Activated CD8-positive, alpha-beta memory T cell treated with anti-CD3 and anti-CD28 coated beads, Interleukin-2, amount 50 U/mL, for 1 hour (primary cell): ENCODE results near the gene ZNF26.
"Not testable (repeated sequence)": the region's sequence is repeated elsewhere in the genome, so short reads cannot be mapped to it uniquely, and the experiment has no call there.

Experiments used
- DNase-seq: peaks from one replicate; pipeline ENCODE4 v3.0.0-alpha.2; 2020; ENCODE audit errors: extremely low read depth

The ZNF26 gene

DNA sequence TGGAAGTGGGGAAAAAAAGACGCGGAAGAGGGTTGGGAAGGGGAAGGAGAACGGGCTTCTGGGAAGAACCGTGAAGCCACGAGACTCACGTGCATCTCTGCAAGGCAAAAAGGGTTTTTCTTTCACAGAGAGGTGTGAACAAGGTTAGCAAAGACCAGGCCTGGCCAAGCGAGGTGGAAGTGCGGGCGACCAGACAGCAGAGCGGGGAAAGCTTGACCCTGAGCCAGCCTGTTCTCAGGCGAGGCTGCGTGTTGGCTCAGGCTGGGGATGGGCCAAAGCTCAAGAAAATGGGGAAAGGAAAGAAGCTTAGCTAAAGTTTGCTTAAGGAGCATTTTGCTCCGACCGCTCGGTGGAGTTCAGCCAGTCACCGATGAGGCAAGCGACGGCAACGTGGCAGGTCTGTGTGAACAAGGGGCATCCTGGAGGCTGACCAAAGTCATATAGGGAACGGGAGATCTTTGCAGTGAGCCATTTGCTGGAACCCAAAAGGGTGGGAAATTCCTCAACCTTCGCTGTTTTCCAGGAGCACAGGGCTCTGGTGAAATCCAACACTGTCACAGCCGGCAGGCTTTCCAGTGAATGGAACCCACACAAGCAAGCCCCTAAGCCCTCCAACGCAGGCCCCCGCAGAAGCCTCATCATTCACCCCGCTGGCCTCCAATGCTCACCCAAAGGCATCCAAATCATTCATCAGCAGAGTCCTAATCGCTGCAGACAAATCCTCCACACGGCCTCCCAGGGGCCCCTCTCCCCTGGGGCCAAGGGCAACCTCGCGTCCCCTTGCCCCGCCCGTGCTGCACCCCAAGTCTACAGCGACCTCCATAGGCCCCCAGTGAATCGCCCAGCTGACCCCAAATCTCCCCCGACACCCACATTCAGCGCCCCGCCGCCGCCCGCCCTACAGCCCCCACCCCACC is 30.8 kb upstream of the ZNF26 start:
- no peak for DNase-seq

GRCh38 chr12:132956011-132956788 is 30.0 kb upstream of the ZNF26 start, which contains the start of gene ZNF605:
Gene ZNF605 (minus strand): TSS chr12:132956306. CDS start chr12:132945635, 10,671 bp downstream.
- DNase-seq: peak; percentile 56

- DNase-seq: not testable (repeated sequence)
These were observed 24.4 kb upstream of the ZNF26 start for GRCh38 chr12:132961790-132962189.

DNA sequence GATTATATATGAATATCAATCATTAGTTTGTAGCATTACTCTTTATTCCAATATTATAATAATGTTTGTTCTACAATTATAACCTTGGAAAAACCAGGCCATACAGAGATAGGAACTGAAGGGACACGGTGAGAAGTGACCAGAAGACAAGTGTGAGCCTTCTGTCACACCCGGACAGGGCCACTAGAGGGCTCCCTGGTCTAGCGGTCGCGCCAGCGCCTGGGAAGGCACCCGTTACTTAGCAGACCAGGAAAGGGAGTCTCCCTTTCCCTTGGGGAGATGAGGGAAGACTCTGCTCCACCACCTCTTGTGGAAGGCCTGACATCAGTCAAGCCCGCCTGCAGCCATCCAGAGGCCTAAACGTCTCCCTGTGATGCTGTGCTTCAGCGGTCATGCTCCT is 22.2 kb upstream of the ZNF26 start:
- not testable (repeated sequence) for DNase-seq

DNA sequence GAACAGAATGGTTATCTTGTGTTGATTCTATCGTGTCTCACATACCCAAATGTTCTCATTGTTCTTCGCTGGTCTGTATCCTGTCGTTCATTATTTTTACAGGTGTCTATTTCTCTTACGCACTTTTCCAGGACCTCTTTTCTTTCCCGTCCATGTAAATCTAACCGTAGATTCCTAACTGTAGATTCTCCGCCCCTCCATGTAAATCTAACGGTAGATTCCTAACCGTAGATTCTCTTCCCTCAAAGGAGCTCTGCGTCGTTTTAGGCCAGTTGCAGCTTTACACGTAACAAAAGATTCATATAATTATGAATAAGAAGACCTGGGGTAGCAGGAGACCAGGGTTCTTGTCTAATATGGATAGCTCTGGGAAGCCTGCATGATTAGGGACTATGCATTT is 20.4 kb upstream of the ZNF26 start:
- DNase-seq: no peak

GRCh38 chr12:132966676-132967415 is 19.3 kb upstream of the ZNF26 start:
- no peak for DNase-seq

DNA sequence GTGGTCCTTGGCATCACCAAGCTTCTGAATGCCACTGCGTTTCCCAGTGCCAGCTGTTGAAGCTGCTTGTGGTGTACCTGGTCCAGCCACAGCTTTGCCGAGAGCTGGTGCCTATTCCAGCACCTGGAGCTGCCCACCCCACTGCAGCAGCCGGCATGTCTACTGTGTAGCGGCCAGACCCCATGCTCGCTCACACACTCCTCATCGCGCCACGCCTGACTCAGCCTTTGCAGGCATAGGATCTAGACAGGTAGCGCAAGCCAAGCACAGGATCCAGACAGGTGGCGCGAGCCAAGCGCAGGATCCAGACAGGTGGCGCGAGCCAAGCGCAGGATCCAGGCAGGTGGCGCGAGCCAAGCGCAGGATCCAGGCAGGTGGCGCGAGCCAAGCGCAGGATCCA is 18.4 kb upstream of the ZNF26 start:
- no peak for DNase-seq

DNA sequence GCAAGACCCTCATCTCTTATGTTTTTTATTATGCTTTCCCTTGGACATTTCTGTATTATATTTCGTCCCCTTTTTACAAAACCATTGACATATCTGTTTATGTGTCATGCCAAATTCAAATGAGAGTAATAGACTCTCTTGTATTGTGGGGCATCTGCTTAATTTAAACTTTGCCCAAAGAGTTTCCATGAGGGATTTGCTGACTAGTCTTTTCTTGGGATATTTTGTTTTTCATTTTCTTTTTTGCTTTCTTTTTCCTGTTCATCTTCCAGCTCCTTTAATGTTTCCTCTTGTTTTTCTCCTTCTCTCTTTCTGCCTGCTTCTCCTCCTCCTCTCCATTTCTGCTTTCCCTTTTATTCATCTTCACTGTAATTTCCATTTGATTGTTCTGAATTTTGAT is 13.8 kb upstream of the ZNF26 start:
- no peak for DNase-seq

DNA sequence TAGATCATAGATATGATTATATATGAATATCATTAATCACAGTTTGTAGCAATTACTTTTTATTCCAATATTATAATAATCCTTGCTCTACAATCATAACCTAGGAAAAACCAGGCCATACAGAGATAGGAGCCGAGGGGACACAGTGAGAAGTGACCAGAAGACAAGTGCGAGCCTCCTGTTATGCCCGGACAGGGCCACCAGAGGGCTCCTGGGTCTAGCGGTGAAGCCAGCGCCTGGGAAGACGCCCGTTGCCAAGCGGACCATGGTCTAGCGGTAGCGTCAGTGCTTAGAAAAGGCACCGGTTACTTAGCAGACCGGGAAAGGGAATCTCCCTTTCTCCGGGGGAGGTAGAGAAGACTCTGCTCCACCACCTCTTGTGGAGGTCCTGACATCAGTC is 9.3 kb upstream of the ZNF26 start:
- not testable (repeated sequence) for DNase-seq

- no peak for DNase-seq
These were observed 688 bp downstream of the ZNF26 start for GRCh38 chr12:132986885-132987225.

GRCh38 chr12:132998741-132999140 is 12.6 kb downstream of the ZNF26 start:
- no peak for DNase-seq

- DNase-seq: no peak
These were observed 24.6 kb downstream of the ZNF26 start for GRCh38 chr12:133010657-133011297.

DNA sequence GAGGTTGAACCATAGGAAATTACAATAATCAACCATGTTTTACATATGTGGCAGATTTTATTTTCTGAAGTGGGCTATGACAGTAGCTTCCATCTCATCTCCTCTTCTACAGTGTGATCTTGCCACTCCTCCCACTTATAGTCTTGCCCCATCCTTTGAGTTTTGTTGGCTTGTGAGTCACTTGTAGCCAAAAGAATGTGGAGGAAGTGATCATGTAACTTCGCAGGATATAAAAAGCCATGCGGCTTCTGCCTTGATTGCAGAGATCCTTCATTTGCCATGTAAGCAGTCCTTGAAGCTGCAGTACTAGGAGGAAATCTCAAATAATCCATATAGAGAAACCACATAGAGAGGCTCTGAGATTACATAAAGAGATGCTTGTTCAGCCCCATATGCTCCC is 37.4 kb downstream of the ZNF26 start:
- DNase-seq: no peak

DNA sequence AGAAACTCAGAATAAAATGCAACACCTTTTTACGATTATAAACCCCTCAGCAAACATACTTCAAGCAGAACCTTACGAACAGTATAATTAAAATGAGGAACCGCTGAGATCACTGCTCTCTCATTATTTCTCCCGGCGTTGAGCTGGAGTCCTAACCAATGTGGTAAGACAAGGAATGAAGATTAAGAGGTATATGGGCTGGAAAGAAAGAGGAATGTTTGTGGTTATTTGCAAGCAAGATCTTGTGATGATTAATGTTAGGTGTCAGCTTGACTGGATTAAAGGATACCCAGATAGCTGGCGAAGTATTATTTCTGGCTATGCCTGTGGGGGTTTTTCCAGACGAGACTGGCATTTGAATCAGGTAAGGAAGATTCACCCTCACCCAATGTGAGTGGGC is 40.8 kb downstream of the ZNF26 start:
- DNase-seq: no peak

DNA sequence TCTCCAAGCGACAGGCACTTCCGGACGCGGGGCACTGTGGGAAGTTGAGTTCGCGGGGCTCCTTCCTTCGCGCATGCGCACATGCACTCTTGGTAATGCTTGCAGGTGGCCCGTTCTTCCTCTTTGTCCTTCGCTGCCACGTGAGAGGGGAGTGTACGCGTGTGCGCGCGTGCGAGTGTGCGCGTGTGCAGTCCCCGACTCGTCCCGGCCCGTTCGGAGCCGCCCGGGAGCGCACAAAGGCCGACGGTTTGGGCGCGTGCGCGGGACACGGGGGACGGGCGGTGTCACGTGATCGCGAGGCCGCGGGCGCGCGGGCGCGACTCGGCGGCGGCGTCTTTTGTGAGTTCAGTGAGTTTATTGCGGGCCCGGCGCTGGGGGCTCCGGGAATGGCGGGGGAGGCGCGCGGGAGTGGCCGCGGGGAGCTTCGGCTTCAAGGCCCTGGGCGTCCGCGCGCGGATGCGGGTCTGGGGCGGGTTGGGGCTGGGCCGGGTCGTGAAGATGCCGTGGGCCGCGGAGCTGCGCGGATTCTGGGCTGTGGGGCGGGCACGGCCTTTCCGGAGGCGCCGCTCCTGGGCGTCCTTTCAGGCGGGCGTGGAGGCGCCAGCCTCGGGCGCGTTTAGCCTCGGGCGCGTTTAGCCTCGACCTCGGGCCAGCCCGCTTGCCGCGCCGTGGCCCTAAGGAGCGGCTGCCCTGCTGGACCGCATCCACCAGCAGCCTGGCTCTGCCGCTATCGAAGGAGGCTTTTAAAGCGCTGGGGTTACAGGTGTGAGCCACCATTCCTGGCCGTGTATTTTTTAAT is 51.2 kb downstream of the ZNF26 start, which contains the start of gene ZNF84:
Gene ZNF84, plus strand, starts transcription at position 303 of the 799 bp plus-strand sequence. CDS start 3,959 bp downstream, outside the sequence.
- DNase-seq: peak; percentile 97

DNA sequence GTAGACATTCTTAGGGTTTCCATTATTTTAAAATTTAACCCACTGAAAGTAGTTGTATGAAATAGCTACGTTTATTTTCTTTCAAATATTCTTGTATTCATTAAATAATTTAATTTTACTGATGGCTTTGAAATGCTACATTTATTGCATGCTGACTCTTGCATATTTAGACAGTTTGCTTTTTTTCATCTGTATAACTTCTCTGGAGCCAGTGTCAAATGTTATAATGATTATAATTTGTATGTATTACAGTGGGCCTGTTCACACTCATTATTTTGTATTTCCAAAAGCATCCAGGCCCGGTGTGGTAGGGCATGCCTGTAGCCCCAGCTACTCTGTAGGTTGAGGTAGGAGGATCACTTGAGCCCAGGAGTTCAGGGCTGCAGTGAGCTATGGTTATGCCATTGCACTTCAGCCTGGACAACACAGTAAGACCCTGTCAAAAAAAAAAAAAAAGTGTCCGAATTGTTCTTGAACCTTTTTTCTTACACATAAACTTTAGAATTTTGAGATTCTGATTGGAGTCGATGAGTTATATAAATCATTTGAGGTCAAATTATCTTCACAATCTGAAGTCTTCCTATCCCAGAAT is 52.0 kb downstream of the ZNF26 start:
- no peak for DNase-seq

GRCh38 chr12:133046698-133047097 is 60.5 kb downstream of the ZNF26 start:
- no peak for DNase-seq

- no peak for DNase-seq
These were observed 71.3 kb downstream of the ZNF26 start for GRCh38 chr12:133057446-133057845.

GRCh38 chr12:133058203-133059113 is 72.3 kb downstream of the ZNF26 start:
- no peak for DNase-seq
